Limb (tissue), 2 donors: ENCODE measurements around the gene GRK6.

Experiments
- DNase-seq, 2 donors: peaks; one replicate each; pipeline ENCODE4 v3.0.0-alpha.2; 2016; ENCODE audit errors: extremely low spot score in 2 of 2

GRK6 gene

DNA sequence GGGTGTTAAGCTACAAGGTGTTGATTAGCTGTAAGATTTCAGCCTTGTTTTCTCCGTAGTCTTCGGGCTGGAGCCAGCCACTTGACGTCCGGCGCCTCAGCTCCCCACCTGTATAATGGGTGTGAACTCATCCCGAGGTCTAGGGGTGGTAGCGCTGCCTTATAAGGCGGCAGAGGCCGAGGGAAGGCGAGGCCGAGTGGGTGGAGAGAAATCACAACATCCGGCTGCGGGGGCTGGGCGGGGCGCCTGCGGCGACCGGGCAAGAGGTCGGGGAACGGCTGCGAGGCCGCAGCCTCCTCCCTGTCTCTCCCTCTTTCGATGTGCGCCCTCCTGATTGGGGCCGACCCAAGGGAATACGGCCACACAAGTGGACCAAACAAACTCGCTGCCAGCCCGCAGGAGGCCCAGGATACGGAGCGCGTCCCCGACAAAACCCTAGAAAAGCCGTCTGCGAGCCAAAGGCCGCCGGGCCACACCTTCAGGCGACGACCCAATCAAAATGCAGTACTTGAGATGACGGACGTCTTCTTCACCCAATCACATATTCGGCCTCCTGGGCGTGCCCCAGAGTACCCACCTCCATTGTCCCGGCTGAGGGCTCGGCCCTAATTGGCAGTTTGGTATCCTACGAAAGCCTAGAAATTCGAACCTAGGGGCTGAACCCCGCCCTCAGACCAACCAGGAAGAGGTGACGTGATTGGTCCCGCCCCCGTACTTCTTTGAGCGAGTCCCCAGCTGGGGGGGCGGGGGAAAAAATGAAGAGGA, 493 bp upstream of the GRK6 start:
- DNase-seq: peak; percentile 99 to 100

DNA sequence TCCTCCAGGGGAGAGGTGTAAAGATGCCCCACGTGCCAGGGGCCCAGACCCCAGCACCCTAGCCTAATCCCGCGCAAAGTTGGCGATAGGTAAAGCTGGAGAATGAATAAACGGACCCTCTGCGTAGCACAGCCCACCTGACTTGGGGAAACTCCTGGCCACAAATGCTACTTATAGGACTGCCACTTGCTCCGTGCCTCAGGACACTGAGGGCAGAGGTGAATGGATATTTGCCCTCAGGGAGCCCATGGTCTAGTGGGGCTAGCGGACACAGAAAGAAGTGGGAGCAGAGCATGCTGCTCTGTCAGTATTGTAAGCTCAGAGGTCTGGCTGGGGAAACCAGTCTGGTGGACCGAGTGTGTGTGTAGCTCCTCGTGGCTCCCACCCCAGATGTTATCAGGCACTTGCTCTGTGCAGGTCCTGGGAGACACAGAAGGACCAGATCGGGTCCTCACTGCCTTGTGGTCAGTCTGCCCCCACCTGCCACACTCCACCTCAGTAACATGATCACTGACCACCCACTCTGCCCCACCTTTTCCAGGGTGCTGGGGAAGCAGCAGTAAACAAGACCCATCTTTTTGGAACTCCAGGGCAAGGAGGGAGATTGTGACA, 841 bp downstream of the GRK6 start:
- DNase-seq: peak in 1 of 2 donors; percentile 30

DNA sequence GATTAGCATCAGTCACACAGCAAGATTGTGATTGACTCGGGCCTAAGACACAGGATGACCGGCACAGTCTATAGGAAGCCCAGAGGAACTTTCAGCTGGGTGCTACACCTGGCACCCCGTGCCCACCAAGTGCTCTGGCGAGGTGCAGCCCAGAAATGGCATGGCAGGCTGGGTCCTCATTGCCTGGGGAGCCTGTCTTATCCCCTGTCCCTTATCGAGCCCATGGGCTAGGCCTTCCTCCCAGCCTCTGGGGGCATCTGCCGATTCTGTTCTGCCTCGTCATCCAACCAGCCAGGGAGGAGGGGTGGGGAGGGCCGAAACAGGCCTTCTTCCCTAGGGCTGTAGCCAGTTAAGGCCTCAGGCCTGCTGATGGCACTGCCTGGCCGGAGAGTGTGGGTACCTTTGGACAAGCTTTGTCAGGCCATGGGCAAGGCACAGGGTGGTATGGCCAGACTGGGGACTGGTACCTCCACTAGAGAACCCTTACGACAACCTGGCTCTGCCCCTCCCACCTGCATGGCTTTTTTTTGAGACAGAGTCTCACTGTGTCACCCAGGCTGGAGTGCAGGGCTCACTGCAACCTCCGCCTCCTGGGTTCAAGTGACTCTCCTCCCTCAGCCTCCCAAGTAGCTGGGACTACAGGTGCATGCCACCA, 1.6 kb downstream of the GRK6 start:
- DNase-seq: peak in 1 of 2 donors; percentile 33

DNA sequence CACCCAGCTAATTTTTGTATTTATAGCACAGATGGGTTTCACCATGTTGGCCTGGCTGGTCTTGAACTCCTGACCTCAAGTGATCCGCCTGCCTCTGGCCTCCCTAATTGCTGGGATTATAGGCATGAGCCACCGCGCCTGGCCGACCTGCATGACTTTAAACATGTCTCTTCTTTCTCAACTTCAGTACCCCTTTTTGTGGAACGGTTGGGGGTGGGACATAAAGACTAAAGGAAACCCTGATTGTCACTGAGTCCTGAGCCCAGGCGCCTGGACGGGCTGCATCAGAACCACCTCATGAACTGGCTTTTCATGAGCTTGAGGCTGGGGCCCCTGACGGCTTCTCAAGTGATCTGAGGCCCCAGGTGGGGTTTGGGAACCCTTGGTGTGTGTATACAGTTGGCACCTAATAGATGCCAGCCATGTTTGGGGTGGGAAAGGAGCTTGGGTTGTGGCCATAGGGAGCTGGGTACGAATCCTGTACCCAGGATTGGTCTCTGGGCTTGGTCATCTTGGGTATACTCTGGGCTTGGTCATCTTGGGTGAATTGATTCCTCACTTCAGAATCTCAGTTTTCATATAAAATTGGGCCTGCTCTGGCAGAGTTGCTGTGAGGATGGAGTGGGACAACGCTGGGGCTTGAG, 2.2 kb downstream of the GRK6 start:
- DNase-seq: no peak

DNA sequence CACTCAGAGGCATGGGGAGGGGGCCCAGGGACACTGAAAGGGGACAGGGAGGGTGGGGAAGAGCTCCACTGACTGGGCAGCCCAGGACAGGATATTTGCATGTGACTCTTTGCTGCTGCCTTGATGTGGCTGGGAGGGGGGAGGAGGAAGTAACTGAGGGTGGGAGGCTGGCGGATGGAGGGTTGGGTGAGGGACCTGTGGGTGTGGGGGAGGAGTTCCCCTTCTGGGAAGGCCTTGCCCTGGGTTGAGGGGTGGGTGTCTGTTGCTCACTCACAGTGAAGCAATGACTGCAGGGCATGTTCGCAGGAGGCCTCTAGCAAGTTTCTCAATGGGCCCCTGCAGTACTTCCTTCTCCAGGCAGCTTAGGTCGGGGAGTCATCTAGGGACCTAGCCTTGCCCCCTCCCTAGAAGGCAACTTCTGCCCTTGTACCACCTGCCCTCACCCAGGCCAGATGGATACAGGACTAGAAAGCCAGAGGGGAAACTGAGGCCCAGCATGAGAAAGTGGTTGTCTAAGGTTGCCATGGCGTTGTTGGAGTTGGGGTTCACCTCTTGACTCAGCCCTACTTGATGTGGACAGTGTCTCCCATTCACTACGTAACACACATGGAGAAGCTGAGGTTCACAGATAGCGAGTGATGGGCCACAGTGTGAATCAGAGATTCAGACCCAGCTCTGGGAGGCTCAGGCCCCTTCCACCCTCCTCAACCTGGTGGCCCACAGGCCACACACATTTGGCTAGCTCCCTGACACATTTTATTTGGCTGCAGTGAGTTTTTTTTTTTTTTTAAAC, 3.0 kb downstream of the GRK6 start:
- peak in 1 of 2 donors; percentile 28 for DNase-seq

DNA sequence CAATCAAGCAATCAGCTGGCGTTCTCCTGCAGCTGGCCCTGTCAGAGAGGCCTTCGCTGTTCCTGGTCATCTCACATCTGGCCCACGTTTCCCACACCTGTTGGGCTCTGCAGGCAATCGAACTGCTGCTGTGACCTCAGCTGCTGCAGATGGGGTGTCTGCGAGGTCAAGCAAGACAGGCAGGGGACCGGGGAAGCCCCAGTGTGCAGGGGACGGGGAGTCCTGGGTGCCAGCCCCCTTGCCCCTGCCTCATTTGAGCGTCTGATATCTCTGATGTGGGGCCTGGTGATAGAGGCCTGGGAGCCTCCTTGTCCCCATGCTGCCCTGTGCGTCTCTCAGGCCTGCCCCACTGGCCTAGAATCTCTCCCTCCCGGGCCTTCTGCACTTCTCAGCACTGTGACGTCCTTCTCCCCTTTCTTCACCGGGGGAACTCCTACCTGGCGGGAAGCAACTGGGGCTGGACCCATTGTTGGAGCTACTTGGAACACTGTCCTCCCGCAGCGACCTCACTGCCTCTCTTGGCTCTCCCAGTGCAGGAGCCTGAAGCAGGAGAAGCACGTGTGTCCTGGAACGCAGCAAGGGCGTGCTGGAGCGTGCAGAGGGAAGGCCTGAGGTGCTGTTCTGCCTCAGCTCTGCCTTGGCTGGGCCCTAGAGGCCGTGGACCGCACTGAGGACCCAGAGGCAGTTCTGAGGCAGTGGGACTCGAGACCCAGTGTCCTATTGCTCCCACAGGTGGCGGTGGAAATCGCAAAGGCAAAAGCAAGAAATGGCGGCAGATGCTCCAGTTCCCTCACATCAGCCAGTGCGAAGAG, 3.9 kb downstream of the GRK6 start:
- peak in 1 of 2 donors; percentile 30 for DNase-seq

DNA sequence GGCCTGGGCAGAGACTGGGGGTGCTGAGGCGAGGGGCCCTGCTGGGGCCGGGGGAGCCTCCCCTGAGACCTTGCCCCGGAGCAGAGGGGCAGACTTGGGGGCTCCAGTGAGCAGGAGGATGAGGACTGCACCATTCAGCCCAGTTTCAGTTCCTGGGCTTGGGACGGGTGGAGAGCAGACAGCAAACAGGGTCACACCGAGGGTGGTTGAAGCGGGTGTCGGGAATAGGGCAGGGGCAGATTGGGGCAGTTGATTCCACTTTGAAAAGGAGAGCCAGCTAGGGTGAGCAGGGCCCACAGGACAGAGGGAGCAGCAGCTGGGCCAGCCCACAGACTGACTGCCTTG, 4.5 kb downstream of the GRK6 start:
- DNase-seq: no peak

DNA sequence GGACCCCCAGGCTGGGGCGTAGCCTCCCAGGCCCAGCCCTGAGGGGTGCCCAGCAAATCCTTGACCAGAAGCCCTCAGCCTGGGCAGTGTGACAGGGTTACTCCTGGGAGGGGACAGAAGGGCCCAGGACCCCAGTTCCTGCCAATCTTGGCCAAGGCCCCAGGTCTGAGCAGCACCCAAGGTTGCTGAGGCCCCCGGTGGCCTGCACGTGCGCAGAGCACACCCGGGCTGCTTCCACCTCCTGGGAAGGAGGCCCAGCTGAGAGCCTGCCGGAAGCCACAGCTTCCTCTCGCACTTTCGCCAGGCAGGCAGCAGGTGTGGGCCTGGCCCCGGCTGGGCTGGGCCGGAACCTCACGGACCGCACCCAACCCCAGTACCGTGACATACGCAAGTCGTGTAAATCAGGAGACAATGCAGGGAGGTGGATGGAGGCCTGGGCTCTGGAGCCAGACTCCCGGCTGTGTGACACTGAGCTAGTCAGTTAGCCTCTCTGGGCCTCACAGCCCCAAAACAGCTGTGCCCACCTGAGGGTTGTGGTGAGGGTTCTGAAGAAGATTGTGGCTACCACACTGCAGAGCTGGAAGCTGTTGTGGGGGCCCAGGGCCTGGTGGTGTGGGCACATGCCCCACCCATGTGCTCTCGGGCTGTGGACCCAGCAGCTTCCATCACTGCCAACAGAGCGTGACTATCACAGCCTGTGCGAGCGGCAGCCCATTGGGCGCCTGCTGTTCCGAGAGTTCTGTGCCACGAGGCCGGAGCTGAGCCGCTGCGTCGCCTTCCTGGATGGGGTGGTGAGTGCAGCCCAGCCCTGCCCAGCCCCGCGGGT, 5.1 kb downstream of the GRK6 start:
- DNase-seq: no peak

DNA sequence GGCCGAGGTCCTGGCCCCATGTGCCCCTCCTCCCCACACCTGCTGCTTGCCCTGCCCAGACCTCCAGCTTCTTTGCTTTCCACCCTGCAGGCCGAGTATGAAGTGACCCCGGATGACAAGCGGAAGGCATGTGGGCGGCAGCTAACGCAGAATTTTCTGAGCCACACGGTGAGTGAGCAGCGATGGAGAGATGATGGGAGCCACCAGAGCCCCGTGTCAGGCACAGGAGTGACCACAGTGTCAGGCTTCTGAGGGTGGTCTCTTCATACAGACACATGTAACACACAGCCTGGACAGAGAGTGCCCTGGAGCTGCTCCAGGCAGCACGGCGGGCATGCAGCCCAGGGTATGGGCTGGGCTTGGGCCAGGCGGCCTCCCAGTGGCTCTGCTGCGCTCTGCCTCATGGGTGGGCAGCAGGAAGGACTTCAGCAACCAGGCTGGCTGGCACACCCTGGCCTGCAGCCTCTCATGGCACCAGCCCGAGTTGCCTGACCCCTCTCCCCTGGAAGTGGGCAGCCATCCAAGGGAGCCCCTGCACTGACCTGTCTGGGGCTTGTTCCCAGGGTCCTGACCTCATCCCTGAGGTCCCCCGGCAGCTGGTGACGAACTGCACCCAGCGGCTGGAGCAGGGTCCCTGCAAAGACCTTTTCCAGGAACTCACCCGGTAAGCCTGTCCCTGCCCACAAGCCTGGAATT, 5.8 kb downstream of the GRK6 start:
- no peak for DNase-seq

DNA sequence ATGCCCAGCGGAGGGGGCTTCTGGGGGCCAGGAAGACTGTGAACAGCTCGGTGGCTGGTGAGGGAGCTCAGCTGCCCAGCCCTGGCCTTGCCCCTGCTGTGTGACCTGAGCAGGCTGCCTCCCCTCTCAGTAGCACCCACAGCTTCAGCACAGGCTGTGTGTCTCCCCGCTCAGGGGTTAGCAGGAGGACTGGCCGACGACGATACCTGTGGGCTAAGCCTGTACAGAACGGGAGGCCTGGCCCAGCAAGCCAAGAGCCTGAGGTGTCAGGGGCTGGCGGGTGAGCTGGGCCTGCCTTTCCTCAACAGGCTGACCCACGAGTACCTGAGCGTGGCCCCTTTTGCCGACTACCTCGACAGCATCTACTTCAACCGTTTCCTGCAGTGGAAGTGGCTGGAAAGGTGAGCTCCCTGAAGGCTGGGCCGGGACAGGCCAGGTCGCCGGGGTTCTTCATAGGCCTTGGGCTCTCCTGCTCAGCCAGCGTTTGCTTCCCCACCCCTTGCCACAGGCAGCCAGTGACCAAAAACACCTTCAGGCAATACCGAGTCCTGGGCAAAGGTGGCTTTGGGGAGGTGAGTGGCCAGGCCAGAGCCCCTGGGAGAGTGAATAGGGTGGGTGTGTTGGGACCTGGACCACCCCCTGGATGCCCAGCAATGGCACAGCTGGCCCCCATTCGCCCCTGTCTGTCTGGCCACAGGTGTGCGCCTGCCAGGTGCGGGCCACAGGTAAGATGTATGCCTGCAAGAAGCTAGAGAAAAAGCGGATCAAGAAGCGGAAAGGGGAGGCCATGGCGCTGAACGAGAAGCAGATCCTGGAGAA, 6.6 kb downstream of the GRK6 start:
- no peak for DNase-seq

DNA sequence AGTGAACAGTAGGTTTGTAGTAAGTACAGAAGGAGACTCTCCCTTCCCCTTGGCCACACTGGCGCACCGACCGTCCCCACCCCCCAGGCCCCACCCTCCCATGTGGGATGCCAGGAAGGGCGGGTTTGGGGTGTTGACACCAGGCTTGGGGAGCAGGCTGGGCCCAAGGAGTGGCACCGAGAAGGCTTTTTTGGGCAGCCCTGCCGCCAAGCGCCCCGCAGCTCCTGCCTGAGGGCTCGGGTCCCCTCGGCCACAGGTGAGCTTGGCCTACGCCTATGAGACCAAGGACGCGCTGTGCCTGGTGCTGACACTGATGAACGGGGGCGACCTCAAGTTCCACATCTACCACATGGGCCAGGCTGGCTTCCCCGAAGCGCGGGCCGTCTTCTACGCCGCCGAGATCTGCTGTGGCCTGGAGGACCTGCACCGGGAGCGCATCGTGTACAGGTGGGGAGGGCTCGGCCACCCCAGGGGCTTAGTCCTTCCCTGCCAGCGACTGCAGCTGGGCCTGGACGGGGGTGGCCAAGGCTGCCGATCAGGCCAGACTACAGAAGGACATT, 7.3 kb downstream of the GRK6 start:
- no peak for DNase-seq

DNA sequence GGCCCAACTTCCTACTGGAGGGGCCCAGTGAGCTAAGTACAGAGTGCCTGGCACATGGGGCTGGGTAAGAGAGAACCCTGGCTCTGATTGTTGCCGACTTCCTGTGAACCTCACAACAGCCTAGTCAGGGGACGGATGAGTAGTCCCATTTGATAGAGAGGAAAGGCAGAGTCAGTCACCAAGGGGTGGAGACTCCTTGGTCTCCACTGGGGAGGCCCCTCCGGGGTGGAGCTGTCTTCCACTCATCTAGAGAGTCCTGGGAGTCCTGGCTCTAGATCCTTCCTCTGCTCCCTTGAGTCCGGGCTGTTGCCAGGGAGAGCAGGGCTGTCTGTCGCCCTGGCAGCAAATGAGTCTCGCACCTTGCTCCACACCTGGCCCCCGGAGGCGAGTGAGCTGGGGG, 8.0 kb downstream of the GRK6 start:
- no peak for DNase-seq

DNA sequence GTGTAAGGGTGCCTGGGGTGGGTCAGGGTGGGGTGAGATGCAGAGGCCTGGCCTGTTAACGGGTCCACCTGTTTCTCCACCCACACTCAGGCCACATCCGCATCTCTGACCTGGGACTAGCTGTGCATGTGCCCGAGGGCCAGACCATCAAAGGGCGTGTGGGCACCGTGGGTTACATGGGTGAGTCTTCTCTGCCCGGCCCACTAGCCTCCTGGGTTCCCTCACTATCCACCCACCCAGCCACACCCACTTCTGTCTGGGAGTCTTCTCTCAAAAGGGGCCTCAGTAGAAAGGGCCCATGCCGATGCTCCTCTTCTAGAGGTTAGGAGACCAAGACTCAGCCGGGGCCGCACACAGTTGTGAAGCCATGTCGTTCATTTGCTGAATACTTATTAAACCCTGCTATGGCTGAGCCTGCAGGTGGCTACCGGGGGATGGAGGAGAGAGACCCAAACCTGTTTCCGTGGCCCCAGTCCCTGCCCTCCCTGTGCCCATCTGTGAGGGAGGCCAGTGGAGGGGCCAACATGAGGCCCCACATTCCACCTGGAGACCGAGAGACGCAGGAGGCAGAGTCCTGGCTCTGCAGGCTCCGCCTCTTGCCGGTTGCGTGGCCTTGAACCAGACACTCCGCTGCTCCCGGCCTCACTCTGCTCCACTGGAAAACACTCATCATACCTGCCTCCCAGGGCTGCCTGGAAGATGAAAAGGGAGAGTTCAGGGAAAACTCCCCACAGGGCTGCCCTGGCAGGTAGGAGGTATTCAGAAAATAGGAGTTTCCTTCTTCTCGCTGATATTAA, 8.7 kb downstream of the GRK6 start:
- DNase-seq: no peak

DNA sequence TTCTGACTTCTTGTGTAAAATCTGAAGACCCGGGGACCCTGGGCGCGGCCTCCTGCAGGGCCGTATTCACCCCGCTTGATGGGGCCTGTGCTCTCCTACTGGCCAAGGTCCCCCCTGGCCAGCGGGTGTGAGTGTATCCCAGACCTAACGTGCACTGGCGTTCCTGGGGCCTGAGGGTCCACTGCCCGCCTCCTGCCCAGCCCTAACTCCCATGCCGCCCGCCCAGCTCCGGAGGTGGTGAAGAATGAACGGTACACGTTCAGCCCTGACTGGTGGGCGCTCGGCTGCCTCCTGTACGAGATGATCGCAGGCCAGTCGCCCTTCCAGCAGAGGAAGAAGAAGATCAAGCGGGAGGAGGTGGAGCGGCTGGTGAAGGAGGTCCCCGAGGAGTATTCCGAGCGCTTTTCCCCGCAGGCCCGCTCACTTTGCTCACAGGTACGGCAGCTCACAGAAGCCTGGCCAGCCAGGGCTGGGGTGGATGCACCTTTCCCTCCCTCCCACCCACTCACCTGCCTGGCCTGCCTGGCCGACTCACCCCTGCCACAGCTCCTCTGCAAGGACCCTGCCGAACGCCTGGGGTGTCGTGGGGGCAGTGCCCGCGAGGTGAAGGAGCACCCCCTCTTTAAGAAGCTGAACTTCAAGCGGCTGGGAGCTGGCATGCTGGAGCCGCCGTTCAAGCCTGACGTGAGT, 9.5 kb downstream of the GRK6 start:
- DNase-seq: no peak

DNA sequence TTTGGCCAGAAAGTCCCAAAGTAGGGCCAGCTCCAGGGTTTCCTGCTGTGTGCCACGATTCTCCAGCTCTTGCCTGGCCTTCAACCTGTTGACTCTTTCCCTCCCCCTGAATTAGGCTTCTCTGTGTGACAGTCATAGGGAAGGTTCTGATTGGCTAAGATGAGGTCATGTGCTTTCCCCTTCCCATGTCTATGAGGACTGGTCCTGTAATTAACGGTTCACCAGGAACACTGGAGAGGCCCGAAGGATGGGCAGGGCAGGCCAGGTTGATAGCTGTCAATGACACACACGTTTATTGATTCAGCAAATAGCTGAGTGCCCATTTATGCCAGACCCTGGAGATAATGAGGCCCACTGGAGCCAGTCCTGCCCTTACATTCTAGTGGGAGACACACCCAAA, 11.1 kb downstream of the GRK6 start:
- DNase-seq: no peak

DNA sequence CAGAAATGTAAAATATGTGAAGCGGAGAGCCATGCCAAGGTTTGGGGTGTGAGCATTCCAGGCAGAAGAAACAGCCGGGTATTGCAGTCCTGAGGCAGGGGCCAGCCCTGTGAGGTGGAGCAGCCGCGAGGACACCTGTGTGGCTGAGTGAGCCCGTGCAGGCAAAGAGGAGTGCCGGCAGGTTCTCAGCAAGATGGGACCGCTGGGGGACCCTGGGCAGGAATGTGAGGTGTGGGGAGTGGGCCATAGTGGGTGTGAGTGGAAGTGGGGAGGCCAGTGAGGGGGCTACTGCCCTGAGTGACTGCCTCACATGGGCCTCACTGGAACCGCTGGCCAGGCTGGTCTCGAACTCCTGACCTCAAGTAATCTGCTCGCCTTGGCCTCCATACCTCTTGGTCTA, 12.0 kb downstream of the GRK6 start:
- DNase-seq: no peak
